ENCODE data around the gene TMPRSS13.

DNA sequence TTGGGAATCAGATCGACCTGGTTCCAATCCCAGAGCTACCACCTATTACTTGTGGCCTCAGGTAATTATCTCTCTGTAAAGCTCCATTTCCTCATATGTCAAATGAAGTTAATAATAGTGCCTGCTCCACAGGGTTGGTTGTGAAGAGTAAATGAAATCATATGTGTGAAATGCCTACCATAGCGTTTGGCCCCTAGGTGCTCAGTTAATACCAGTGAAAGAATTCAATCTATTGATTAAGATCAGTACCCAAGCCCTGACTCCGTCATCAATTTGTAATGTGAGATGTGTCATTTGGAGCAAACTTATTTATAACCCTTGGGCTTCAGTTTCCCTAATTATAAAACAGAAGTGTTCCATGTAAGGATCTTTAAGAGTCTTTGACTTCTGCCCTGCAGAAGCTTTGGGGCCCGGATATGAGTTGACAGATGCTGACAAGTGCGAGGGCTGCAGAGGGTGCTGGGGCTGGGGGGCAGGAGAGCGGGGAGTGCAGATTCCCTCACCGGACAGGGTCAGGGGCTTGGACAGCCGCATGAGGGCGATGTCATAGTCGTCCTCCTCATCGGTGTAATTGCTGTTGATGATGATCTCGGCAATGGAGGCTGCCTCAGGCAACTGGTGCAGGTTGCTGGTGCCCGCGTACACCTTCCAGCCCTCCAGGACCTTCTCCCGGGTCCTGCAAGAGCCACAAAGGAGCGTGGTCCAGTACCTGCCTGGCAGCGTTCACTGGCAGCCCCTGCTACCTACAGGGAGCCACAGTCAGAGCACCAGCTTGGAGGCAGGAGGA, 20.9 kb downstream of the TMPRSS13 start:
- TF ChIP-seq, protein P1, sequence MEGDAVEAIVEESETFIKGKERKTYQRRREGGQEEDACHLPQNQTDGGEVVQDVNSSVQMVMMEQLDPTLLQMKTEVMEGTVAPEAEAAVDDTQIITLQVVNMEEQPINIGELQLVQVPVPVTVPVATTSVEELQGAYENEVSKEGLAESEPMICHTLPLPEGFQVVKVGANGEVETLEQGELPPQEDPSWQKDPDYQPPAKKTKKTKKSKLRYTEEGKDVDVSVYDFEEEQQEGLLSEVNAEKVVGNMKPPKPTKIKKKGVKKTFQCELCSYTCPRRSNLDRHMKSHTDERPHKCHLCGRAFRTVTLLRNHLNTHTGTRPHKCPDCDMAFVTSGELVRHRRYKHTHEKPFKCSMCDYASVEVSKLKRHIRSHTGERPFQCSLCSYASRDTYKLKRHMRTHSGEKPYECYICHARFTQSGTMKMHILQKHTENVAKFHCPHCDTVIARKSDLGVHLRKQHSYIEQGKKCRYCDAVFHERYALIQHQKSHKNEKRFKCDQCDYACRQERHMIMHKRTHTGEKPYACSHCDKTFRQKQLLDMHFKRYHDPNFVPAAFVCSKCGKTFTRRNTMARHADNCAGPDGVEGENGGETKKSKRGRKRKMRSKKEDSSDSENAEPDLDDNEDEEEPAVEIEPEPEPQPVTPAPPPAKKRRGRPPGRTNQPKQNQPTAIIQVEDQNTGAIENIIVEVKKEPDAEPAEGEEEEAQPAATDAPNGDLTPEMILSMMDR (IDR thresholded peaks at IDR 0.05), result no peak
- TF ChIP-seq POLR2A (IDR thresholded peaks at IDR 0.05), result no peak
